Measurements from ENCODE around the gene WSCD1.

DNA sequence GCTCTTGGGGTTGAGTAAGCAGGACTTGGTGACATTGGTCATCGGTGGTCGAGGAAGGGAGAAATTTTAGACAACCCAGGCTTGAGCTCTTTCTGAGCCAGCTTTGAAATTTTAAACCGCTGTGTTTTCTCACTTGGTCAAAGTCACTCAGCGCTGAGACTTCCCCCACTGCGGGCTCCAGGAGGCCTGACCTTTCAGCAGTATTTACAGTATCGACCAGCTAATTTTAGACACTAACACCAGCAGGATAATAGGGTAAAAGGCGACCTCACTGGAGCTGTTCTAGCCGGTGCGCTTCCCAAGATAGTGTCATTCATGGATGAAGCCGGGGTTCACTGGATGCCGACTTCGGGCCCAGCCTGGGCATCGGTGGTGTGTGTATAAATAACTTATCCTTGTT, 29.7 kb upstream of the WSCD1 start:
- TF ChIP-seq CTCF (IDR thresholded peaks at IDR 0.05) (no peak), POLR2A (IDR thresholded peaks at IDR 0.05) (no peak), POLR2AphosphoS5 (IDR thresholded peaks at IDR 0.05) (no peak)
